Measurements from ENCODE around the gene NUDT16.

Gene NUDT16

DNA sequence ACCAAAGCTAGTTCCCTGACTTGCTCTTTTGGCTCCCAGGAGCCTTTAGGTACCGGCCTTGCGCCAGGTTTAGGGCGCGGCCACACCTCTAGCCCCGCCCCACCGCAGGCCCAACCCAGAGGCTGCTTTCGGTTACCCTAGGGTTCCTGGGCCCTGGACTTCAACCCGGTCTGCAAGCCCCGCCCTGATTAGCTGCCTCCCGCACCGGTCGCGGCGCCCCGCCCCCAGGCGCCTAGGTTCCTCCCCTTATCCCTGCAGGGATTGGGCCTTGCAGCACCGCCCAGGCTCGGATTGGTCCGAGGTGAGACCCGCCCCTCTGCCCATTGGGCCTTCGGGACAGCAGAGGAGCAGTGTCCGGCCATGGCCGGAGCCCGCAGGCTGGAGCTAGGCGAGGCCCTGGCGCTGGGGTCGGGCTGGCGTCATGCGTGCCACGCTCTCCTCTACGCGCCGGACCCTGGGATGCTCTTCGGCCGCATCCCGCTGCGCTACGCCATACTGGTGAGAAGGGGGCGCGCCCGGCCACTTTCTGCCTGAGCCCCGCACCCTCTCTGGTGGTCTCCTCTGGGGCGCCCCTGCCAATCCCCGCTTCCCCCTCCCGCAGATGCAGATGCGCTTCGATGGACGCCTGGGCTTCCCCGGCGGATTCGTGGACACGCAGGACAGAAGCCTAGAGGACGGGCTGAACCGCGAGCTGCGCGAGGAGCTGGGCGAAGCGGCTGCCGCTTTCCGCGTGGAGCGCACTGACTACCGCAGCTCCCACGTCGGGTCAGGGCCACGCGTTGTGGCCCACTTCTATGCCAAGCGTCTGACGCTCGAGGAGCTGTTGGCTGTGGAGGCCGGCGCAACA is at the start of gene NUDT16:
Gene NUDT16, plus strand, starts transcription at position 330 of the 847 bp plus-strand sequence. Its CDS starts 31 bp downstream, at position 361.
- peak; percentile 98 for DNase-seq (ENCODE audit: low read depth)
- TF ChIP-seq, protein P1, sequence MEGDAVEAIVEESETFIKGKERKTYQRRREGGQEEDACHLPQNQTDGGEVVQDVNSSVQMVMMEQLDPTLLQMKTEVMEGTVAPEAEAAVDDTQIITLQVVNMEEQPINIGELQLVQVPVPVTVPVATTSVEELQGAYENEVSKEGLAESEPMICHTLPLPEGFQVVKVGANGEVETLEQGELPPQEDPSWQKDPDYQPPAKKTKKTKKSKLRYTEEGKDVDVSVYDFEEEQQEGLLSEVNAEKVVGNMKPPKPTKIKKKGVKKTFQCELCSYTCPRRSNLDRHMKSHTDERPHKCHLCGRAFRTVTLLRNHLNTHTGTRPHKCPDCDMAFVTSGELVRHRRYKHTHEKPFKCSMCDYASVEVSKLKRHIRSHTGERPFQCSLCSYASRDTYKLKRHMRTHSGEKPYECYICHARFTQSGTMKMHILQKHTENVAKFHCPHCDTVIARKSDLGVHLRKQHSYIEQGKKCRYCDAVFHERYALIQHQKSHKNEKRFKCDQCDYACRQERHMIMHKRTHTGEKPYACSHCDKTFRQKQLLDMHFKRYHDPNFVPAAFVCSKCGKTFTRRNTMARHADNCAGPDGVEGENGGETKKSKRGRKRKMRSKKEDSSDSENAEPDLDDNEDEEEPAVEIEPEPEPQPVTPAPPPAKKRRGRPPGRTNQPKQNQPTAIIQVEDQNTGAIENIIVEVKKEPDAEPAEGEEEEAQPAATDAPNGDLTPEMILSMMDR (conservative IDR thresholded peaks at IDR 0.05; ENCODE audit: control insufficient read depth, insufficient read depth, low read depth, low read length) = no peak
- peak within 1 kb of the TSS; percentile 86 for H3K4me3 ChIP-seq (ENCODE audit: control insufficient read depth, low read depth, low read length)

DNA sequence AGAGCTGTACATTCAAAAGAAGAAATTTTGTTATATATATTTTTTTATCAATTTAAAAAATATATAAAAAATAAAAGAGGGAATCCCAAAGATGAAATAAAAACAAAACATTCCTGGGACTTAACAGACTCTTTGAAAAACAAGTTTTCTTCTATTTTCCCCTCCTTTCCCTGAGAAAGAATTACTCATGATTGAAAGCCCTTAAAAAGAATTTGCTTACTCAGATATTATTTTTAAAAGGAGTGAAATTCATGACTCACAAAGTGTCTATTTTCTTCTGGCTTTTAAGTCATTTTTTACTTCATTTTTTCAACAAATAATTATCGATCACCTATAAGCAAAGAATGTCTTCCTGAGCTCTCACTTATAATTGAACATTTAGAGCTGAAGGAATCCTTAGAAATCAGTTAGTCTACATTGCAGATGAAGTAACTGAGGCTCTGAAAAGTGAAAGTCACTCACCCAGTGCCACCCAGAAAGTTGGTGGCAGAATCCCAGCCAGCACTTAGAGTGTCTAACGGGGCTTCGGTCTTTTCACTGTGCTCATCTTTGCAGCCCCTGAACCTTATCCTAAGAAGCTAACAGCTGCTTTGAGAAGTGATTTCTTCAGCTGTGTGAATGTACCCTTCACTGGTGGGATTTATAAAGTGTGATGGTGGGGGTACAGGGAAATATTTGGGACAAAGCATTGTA is 42.5 kb upstream of the NUDT16 start:
- DNase-seq (ENCODE audit: low read depth) = peak; percentile 31
- H3K4me3 ChIP-seq (ENCODE audit: control insufficient read depth, low read depth, low read length) = no peak overlapping the region
- TF ChIP-seq, protein P1 (conservative IDR thresholded peaks at IDR 0.05; ENCODE audit: control insufficient read depth, insufficient read depth, low read depth, low read length) = no peak

DNA sequence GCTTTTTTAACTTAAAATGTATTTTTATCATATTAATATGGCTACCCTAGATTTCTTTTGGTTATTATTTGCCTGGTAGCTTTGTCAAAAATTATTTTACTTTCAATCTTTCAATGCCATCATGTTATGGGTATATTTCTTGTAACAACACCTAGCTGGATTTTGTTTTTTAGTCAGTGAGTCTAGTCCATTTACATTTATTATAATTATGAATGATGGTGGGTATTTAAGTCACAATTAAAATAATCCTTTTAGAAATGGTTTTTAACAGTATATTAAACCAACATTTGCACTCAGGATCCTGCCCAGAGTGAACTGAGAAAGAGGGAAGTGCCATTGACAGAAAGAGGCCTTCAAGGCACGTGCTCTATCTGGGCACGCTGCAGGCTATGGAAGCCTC is 39.8 kb upstream of the NUDT16 start:
- TF ChIP-seq, protein P1 (conservative IDR thresholded peaks at IDR 0.05; ENCODE audit: control insufficient read depth, insufficient read depth, low read depth, low read length) = no peak
- no peak for DNase-seq (ENCODE audit: low read depth)
- H3K4me3 ChIP-seq (ENCODE audit: control insufficient read depth, low read depth, low read length) = no peak overlapping the region

DNA sequence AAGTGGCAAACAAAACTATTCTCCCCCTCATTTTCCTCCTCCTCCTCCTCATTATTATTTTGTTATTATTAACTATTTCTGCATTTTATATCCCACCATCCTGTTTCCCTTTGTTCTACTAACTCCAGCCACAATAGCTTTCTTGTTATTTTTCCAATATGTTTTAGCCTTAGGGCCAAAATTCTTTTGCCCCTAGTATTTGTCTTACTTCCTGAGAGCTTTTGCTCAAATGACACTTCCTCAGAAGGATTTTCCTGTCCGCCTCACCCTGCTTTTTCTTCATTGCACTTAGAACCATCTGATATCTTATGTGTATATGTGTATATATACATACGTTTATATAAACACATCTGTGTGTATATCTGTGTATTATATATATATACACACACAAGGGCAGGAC is 32.7 kb upstream of the NUDT16 start:
- TF ChIP-seq, protein P1 (conservative IDR thresholded peaks at IDR 0.05; ENCODE audit: control insufficient read depth, insufficient read depth, low read depth, low read length) = no peak
- no peak overlapping the region for H3K4me3 ChIP-seq (ENCODE audit: control insufficient read depth, low read depth, low read length)
- no peak for DNase-seq (ENCODE audit: low read depth)

DNA sequence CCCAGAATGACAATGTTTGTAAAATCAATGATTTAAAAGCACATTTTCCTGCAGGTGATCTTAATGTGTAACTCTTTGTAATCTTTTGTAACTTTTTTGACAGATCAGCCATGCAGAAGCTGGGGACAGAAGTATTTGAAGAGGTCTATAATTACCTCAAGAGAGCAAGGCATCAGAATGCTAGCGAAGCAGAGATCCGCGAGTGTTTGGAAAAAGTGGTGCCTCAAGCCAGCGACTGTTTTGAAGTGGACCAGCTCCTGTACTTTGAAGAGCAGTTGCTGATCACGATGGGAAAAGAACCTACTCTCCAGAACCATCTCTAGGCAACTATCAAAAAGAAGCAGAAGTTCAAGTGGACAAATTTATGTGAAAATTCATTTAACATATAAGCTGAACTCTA is 32.1 kb upstream of the NUDT16 start:
- TF ChIP-seq, protein P1 (conservative IDR thresholded peaks at IDR 0.05; ENCODE audit: control insufficient read depth, insufficient read depth, low read depth, low read length) = no peak
- no peak overlapping the region for H3K4me3 ChIP-seq (ENCODE audit: control insufficient read depth, low read depth, low read length)
- DNase-seq (ENCODE audit: low read depth) = no peak

DNA sequence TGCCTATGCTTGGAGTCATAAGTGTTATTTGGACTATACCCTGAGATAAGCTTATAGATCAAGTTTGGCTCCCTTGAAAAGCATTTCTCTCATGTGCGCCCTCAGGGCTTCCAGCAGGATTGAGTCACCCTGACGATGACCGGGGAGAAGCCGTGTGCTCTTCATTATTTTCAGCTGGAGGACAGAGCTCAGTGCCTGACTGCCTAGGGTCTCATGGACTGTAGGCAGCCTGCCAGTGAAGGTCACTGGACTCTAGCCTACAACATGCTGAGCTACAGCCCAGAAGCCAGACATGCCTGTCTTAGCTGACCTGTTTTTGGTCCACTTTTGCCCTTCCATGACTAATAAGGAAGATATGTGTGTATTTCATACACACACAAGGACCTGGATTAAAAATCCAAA is 31.6 kb upstream of the NUDT16 start:
- TF ChIP-seq, protein P1 (conservative IDR thresholded peaks at IDR 0.05; ENCODE audit: control insufficient read depth, insufficient read depth, low read depth, low read length) = no peak
- H3K4me3 ChIP-seq (ENCODE audit: control insufficient read depth, low read depth, low read length) = no peak overlapping the region
- peak; percentile 84 for DNase-seq (ENCODE audit: low read depth)

Data from fibroblast of mammary gland (primary cell).